ENCODE measurements around the gene SGTB.

The SGTB gene

GRCh38 chr5:65721720-65722574, at the start of gene SGTB, which contains the start of gene NLN:
SGTB (minus strand) TSS chr5:65722109; CDS start chr5:65720807, 1,302 bp downstream.
NLN (plus strand) TSS chr5:65722205; CDS start chr5:65722374, 169 bp downstream.
- peaks cover 18% of the 10 kb centered on the region for H3K36me3 ChIP-seq (ENCODE audit: control insufficient read depth, insufficient read depth, low read length)
- peaks cover 13% of the 10 kb centered on the region for H3K4me1 ChIP-seq (ENCODE audit: control insufficient read depth, insufficient read depth, low read length)
- H3K9ac ChIP-seq (ENCODE audit: low read length): peak within 1 kb of the TSS; percentile 92
- no peaks in the 10 kb centered on the region for H3K9me3 ChIP-seq (ENCODE audit: control insufficient read depth, insufficient read depth, low read depth, low read length)
- peak within 1 kb of the TSS; percentile 97 for H3K4me3 ChIP-seq (ENCODE audit: low read depth, low read length)
- H3K27ac ChIP-seq (ENCODE audit: low read depth, low read length): peak within 1 kb of the TSS; percentile 77
- H3K27me3 ChIP-seq (ENCODE audit: control insufficient read depth, insufficient read depth, low read length): no peaks in the 10 kb centered on the region

- no peak overlapping the region for H3K9ac ChIP-seq (ENCODE audit: low read length)
- peaks cover 53% of the 10 kb centered on the region for H3K36me3 ChIP-seq (ENCODE audit: control insufficient read depth, insufficient read depth, low read length)
- no peak overlapping the region for H3K4me3 ChIP-seq (ENCODE audit: low read depth, low read length)
- H3K9me3 ChIP-seq (ENCODE audit: control insufficient read depth, insufficient read depth, low read depth, low read length): peaks cover 2% of the 10 kb centered on the region; the same call in 1 of the 2 replicates
- no peaks in the 10 kb centered on the region for H3K4me1 ChIP-seq (ENCODE audit: control insufficient read depth, insufficient read depth, low read length)
- no peak overlapping the region for H3K27ac ChIP-seq (ENCODE audit: low read depth, low read length)
- H3K27me3 ChIP-seq (ENCODE audit: control insufficient read depth, insufficient read depth, low read length): no peaks in the 10 kb centered on the region
These were observed 49.4 kb upstream of the SGTB start for GRCh38 chr5:65771266-65771665.

- no peak overlapping the region for H3K9ac ChIP-seq (ENCODE audit: low read length)
- H3K4me1 ChIP-seq (ENCODE audit: control insufficient read depth, insufficient read depth, low read length): no peaks in the 10 kb centered on the region
- no peaks in the 10 kb centered on the region for H3K27me3 ChIP-seq (ENCODE audit: control insufficient read depth, insufficient read depth, low read length)
- H3K9me3 ChIP-seq (ENCODE audit: control insufficient read depth, insufficient read depth, low read depth, low read length): peaks cover 2% of the 10 kb centered on the region; the same call in 1 of the 2 replicates
- peaks cover 52% of the 10 kb centered on the region for H3K36me3 ChIP-seq (ENCODE audit: control insufficient read depth, insufficient read depth, low read length)
- no peak overlapping the region for H3K4me3 ChIP-seq (ENCODE audit: low read depth, low read length)
- no peak overlapping the region for H3K27ac ChIP-seq (ENCODE audit: low read depth, low read length)
These were observed 47.6 kb upstream of the SGTB start for GRCh38 chr5:65769539-65769938.

GRCh38 chr5:65768723-65769346, 46.9 kb upstream of the SGTB start:
- Histone ChIP-seq H3K27ac (ENCODE audit: low read depth, low read length) (no peak overlapping the region), H3K9me3 (ENCODE audit: control insufficient read depth, insufficient read depth, low read depth, low read length) (peaks cover 2% of the 10 kb centered on the region; the same call in 1 of the 2 replicates), H3K27me3 (ENCODE audit: control insufficient read depth, insufficient read depth, low read length) (no peaks in the 10 kb centered on the region), H3K9ac (ENCODE audit: low read length) (no peak overlapping the region), H3K4me3 (ENCODE audit: low read depth, low read length) (no peak overlapping the region), H3K4me1 (ENCODE audit: control insufficient read depth, insufficient read depth, low read length) (no peaks in the 10 kb centered on the region), H3K36me3 (ENCODE audit: control insufficient read depth, insufficient read depth, low read length) (peaks cover 51% of the 10 kb centered on the region)

- no peak overlapping the region for H3K27ac ChIP-seq (ENCODE audit: low read depth, low read length)
- H3K4me3 ChIP-seq (ENCODE audit: low read depth, low read length): no peak overlapping the region
- peaks cover 56% of the 10 kb centered on the region for H3K36me3 ChIP-seq (ENCODE audit: control insufficient read depth, insufficient read depth, low read length)
- H3K9ac ChIP-seq (ENCODE audit: low read length): no peak overlapping the region
- H3K27me3 ChIP-seq (ENCODE audit: control insufficient read depth, insufficient read depth, low read length): no peaks in the 10 kb centered on the region
- no peaks in the 10 kb centered on the region for H3K4me1 ChIP-seq (ENCODE audit: control insufficient read depth, insufficient read depth, low read length)
- peaks cover 2% of the 10 kb centered on the region; the same call in 1 of the 2 replicates for H3K9me3 ChIP-seq (ENCODE audit: control insufficient read depth, insufficient read depth, low read depth, low read length)
These were observed 45.7 kb upstream of the SGTB start for GRCh38 chr5:65767565-65767964.

- H3K4me1 ChIP-seq (ENCODE audit: control insufficient read depth, insufficient read depth, low read length): no peaks in the 10 kb centered on the region
- H3K4me3 ChIP-seq (ENCODE audit: low read depth, low read length): no peak overlapping the region
- H3K27ac ChIP-seq (ENCODE audit: low read depth, low read length): no peak overlapping the region
- H3K36me3 ChIP-seq (ENCODE audit: control insufficient read depth, insufficient read depth, low read length): peaks cover 55% of the 10 kb centered on the region
- H3K9ac ChIP-seq (ENCODE audit: low read length): no peak overlapping the region
- H3K27me3 ChIP-seq (ENCODE audit: control insufficient read depth, insufficient read depth, low read length): no peaks in the 10 kb centered on the region
- H3K9me3 ChIP-seq (ENCODE audit: control insufficient read depth, insufficient read depth, low read depth, low read length): peaks cover 2% of the 10 kb centered on the region; the same call in 1 of the 2 replicates
These were observed 44.9 kb upstream of the SGTB start for GRCh38 chr5:65766781-65767180.

- no peaks in the 10 kb centered on the region for H3K4me1 ChIP-seq (ENCODE audit: control insufficient read depth, insufficient read depth, low read length)
- peaks cover 2% of the 10 kb centered on the region; the same call in 1 of the 2 replicates for H3K9me3 ChIP-seq (ENCODE audit: control insufficient read depth, insufficient read depth, low read depth, low read length)
- H3K9ac ChIP-seq (ENCODE audit: low read length): no peak overlapping the region
- H3K36me3 ChIP-seq (ENCODE audit: control insufficient read depth, insufficient read depth, low read length): peaks cover 55% of the 10 kb centered on the region
- no peak overlapping the region for H3K4me3 ChIP-seq (ENCODE audit: low read depth, low read length)
- no peak overlapping the region for H3K27ac ChIP-seq (ENCODE audit: low read depth, low read length)
- no peaks in the 10 kb centered on the region for H3K27me3 ChIP-seq (ENCODE audit: control insufficient read depth, insufficient read depth, low read length)
These were observed 44.3 kb upstream of the SGTB start for GRCh38 chr5:65766175-65766574.

- no peaks in the 10 kb centered on the region for H3K27me3 ChIP-seq (ENCODE audit: control insufficient read depth, insufficient read depth, low read length)
- no peak overlapping the region for H3K4me3 ChIP-seq (ENCODE audit: low read depth, low read length)
- no peak overlapping the region for H3K27ac ChIP-seq (ENCODE audit: low read depth, low read length)
- peaks cover 54% of the 10 kb centered on the region for H3K36me3 ChIP-seq (ENCODE audit: control insufficient read depth, insufficient read depth, low read length)
- peaks cover 2% of the 10 kb centered on the region; the same call in 1 of the 2 replicates for H3K9me3 ChIP-seq (ENCODE audit: control insufficient read depth, insufficient read depth, low read depth, low read length)
- H3K9ac ChIP-seq (ENCODE audit: low read length): no peak overlapping the region
- H3K4me1 ChIP-seq (ENCODE audit: control insufficient read depth, insufficient read depth, low read length): no peaks in the 10 kb centered on the region
These were observed 43.7 kb upstream of the SGTB start for GRCh38 chr5:65765582-65765981.

GRCh38 chr5:65762234-65762633, 40.3 kb upstream of the SGTB start:
- peaks cover 56% of the 10 kb centered on the region for H3K36me3 ChIP-seq (ENCODE audit: control insufficient read depth, insufficient read depth, low read length)
- H3K4me1 ChIP-seq (ENCODE audit: control insufficient read depth, insufficient read depth, low read length): no peaks in the 10 kb centered on the region
- no peak overlapping the region for H3K4me3 ChIP-seq (ENCODE audit: low read depth, low read length)
- no peak overlapping the region for H3K27ac ChIP-seq (ENCODE audit: low read depth, low read length)
- no peaks in the 10 kb centered on the region for H3K27me3 ChIP-seq (ENCODE audit: control insufficient read depth, insufficient read depth, low read length)
- no peak overlapping the region for H3K9ac ChIP-seq (ENCODE audit: low read length)
- peaks cover 1% of the 10 kb centered on the region; the same call in 1 of the 2 replicates for H3K9me3 ChIP-seq (ENCODE audit: control insufficient read depth, insufficient read depth, low read depth, low read length)

GRCh38 chr5:65760504-65761275, 38.8 kb upstream of the SGTB start:
- H3K36me3 ChIP-seq (ENCODE audit: control insufficient read depth, insufficient read depth, low read length): peaks cover 42% of the 10 kb centered on the region
- H3K9me3 ChIP-seq (ENCODE audit: control insufficient read depth, insufficient read depth, low read depth, low read length): no peaks in the 10 kb centered on the region
- no peaks in the 10 kb centered on the region for H3K27me3 ChIP-seq (ENCODE audit: control insufficient read depth, insufficient read depth, low read length)
- no peak overlapping the region for H3K27ac ChIP-seq (ENCODE audit: low read depth, low read length)
- H3K4me3 ChIP-seq (ENCODE audit: low read depth, low read length): no peak overlapping the region
- no peaks in the 10 kb centered on the region for H3K4me1 ChIP-seq (ENCODE audit: control insufficient read depth, insufficient read depth, low read length)
- H3K9ac ChIP-seq (ENCODE audit: low read length): no peak overlapping the region
